Body of pancreas (tissue), 4 donors: ENCODE measurements around the gene SHLD1.

Source experiments
- CTCF ChIP-seq, 7 experiments: fragments of 450-650 bp in 4 of 7; fragments of 200-600 bp in 3 of 7; sonication (generic) in 3 of 7; IDR thresholded peaks; one replicate each; pipeline ENCODE4 v1.5.1; 2016 to 2019; ENCODE audit warnings: antibody characterized with exemption in 7 of 7
- POLR2A ChIP-seq, 3 donors: fragments of 450-650 bp; IDR thresholded peaks; one replicate each; pipeline ENCODE4 v1.6.1; 2016; ENCODE audit warnings: antibody characterized with exemption in 3 of 3, mild to moderate bottlenecking in 2 of 3

- TF ChIP-seq POLR2A (IDR thresholded peaks at IDR 0.05) (no peak), CTCF (IDR thresholded peaks at IDR 0.05) (no peak)
Measured at GRCh38 chr20:5882166-5882565, 132.0 kb downstream of the SHLD1 start.
